B cell (primary cell): ENCODE results near the gene TRIM60. TPM values are rescaled to one million over a fixed set of nuclear protein-coding genes. Genes with fewer than 3 reads are reported as not detected.

ENCODE experiments used
- ATAC-seq: fragments of 200-7000 bp; cut with Tn5 transposase; one replicate; pipeline ENCODE4 v1.10.0; 2021; ENCODE audit warnings: low read depth, mild to moderate bottlenecking, moderate number of reproducible peaks, moderate library complexity
- CTCF ChIA-PET: fragments of 350-600 bp; sonication (Branson Sonifier 250); formaldehyde crosslinking; loops from one replicate; lab custom pipeline; 2021; ENCODE audit warnings: antibody characterized with exemption, inconsistent platforms; lab: Charles Lee
- POLR2A ChIA-PET: fragments of 350-600 bp; sonication (Branson Sonifier 250); formaldehyde crosslinking; loops from one replicate; lab custom pipeline; 2021; ENCODE audit warnings: antibody characterized with exemption; lab: Charles Lee
- DNase-seq: peaks from one replicate; pipeline ENCODE4 v3.0.0; 2013
- H2AFZ ChIP-seq: 2 replicates; pipeline ENCODE4 v1.6.1; 2012; ENCODE audit warnings: mild to moderate bottlenecking, low read depth, low read length; ENCODE audit not compliant: insufficient read depth, poor library complexity, severe bottlenecking
- H3K27ac ChIP-seq, 2 donors: 1 replicate in 1 of 2; 2 replicates in 1 of 2; pipeline ENCODE4 v1.5.1; 2012 to 2013; ENCODE audit warnings: low read length in 2 of 2, mild to moderate bottlenecking in 2 of 2, moderate library complexity in 1 of 2
- H3K27me3 ChIP-seq, 4 experiments: fragments of 200-600 bp in 1 of 4; sonication (generic) in 1 of 4; replicated peaks in 1 of 4; 1 replicate in 2 of 4; 2 replicates in 2 of 4; pipeline versions ENCODE4 v1.6.1 to v1.7.0; 2013 to 2016; ENCODE audit warnings: low read length in 3 of 4, mild to moderate bottlenecking in 2 of 4, mixed read lengths in 1 of 4, moderate library complexity in 1 of 4; ENCODE audit not compliant: insufficient read depth in 4 of 4, control insufficient read depth in 3 of 4; ENCODE audit errors: control extremely low read depth in 1 of 4
- H3K36me3 ChIP-seq, 2 experiments: replicated peaks in 1 of 2; 1 replicate in 1 of 2; 2 replicates in 1 of 2; pipeline versions ENCODE4 v1.6.1 to v1.7.1; 2013; ENCODE audit warnings: low read length in 1 of 2; ENCODE audit not compliant: insufficient read depth in 2 of 2, control insufficient read depth in 1 of 2; ENCODE audit errors: control extremely low read depth in 1 of 2, extremely low read depth in 1 of 2
- H3K4me1 ChIP-seq, 2 donors: fragments of 200-600 bp in 1 of 2; sonication (generic) in 1 of 2; 1 replicate in 1 of 2; 2 replicates in 1 of 2; pipeline versions ENCODE4 v1.5.1 to v1.6.1; 2013 to 2017; ENCODE audit warnings: low read length in 2 of 2; ENCODE audit not compliant: control insufficient read depth in 2 of 2, insufficient read depth in 2 of 2
- H3K4me2 ChIP-seq: replicated peaks from 2 replicates; pipeline ENCODE3; 2012; ENCODE audit warnings: mild to moderate bottlenecking, low read depth, low read length; ENCODE audit not compliant: poor library complexity, severe bottlenecking
- H3K4me3 ChIP-seq, 5 experiments: fragments of 200-600 bp in 1 of 5; sonication (generic) in 1 of 5; 1 replicate in 3 of 5; 2 replicates in 2 of 5; pipeline versions ENCODE4 v1.5.1 to v1.7.0; 2011 to 2016; ENCODE audit warnings: low read length in 4 of 5, mild to moderate bottlenecking in 4 of 5, low read depth in 2 of 5, control low read depth in 1 of 5, moderate library complexity in 1 of 5; ENCODE audit not compliant: insufficient read depth in 1 of 5; ENCODE audit errors: control extremely low read depth in 1 of 5, extremely low read depth in 1 of 5
- H3K79me2 ChIP-seq: fragments of 200-600 bp; sonication (generic); one replicate; pipeline ENCODE4 v1.6.0; 2016; ENCODE audit warnings: low read length; ENCODE audit not compliant: control insufficient read depth, insufficient read depth
- H3K9ac ChIP-seq: fragments of 200-600 bp; sonication (generic); 2 replicates; pipeline ENCODE4 v1.6.1; 2017; ENCODE audit warnings: mild to moderate bottlenecking, low read length, moderate library complexity
- H3K9me3 ChIP-seq, 3 donors: one replicate each; pipeline versions ENCODE4 v1.6.1 to v1.7.1; 2013; ENCODE audit warnings: low read length in 2 of 3; ENCODE audit not compliant: control insufficient read depth in 2 of 3, insufficient read depth in 1 of 3; ENCODE audit errors: control extremely low read depth in 1 of 3
- H4K20me1 ChIP-seq: 2 replicates; pipeline ENCODE4 v1.6.0; 2012; ENCODE audit warnings: mild to moderate bottlenecking, low read length; ENCODE audit not compliant: insufficient read depth, control insufficient read depth, poor library complexity, severe bottlenecking
- H3K27ac Mint-ChIP-seq: one replicate; pipeline ENCODE4 v1.8.0; 2021; ENCODE audit warnings: mixed read lengths
- H3K27me3 Mint-ChIP-seq: one replicate; pipeline ENCODE4 v1.8.0; 2021; ENCODE audit warnings: mixed read lengths
- H3K4me1 Mint-ChIP-seq: one replicate; pipeline ENCODE4 v1.8.0; 2021; ENCODE audit warnings: mixed read lengths
- H3K4me3 Mint-ChIP-seq: one replicate; pipeline ENCODE4 v1.8.0; 2021; ENCODE audit warnings: mixed read lengths
- H3K9me3 Mint-ChIP-seq: one replicate; pipeline ENCODE4 v1.8.0; 2022; ENCODE audit warnings: mixed read lengths; ENCODE audit not compliant: insufficient read depth
- CTCF ChIP-seq: fragments of 200-600 bp; IDR thresholded peaks from one replicate; pipeline ENCODE4 v1.8.0; 2022; ENCODE audit warnings: antibody characterized with exemption, mild to moderate bottlenecking
- EZH2 ChIP-seq: IDR thresholded peaks from 2 replicates; pipeline ENCODE4 v1.6.1; 2012; ENCODE audit warnings: borderline replicate concordance, low read depth, mild to moderate bottlenecking, moderate library complexity, low read length; ENCODE audit not compliant: insufficient read depth, poor library complexity, severe bottlenecking
- WGBS: methylation state at CpG from one replicate; pipeline ENCODE4 v1.1.5; 2013; ENCODE audit warnings: missing lambda C conversion rate; ENCODE audit not compliant: insufficient coverage; 5-methylcytosine and 5-hydroxymethylcytosine counted together
- intact Hi-C: fragments of 100-400 bp; cut with micrococcal nuclease; formaldehyde crosslinking; loops from one replicate; pipeline ENCODE4 v1.10.0; 2022
- polyA plus RNA-seq: library from polyadenylated mRNA; depleted of rRNA; stranded (reverse); fragments of >200 nt; gene quantifications from 2 replicates; pipeline ENCODE4 v1.2.3, GENCODE V29; 2012
- total RNA-seq, 2 donors: library from RNA; stranded (reverse); fragments of 120-200 nt in 1 of 2; gene quantifications; 1 replicate in 1 of 2; 2 replicates in 1 of 2; pipeline versions ENCODE4 v1.2.3 to v1.2.4, GENCODE V29; 2013 to 2022

TRIM60 gene
- total and polyA plus RNA-seq, 2 donors (not counting 1 experiment from before 2014, with no cell fraction given): not detected

GRCh38 chr4:165048170-165048569 lies 16.4 kb downstream of the TRIM60 start:
- Histone ChIP-seq H3K4me1 (no peaks in the 10 kb centered on the region), H3K27ac (no peak overlapping the region), H3K79me2 (no peaks in the 10 kb centered on the region), H3K9me3 (peaks cover 0 to 3% (median 0%) of the 10 kb centered on the region in 3 donors), H4K20me1 (no peaks in the 10 kb centered on the region), H3K36me3 (no peaks in the 10 kb centered on the region), H3K4me3 (no peak overlapping the region), H3K27me3 (no peaks in the 10 kb centered on the region), H3K9ac (no peak overlapping the region), H3K4me2 (no peak overlapping the region), H2AFZ (no peak overlapping the region)
- ATAC-seq: no peak
- Mint-ChIP-seq H3K4me1 (no peaks in the 10 kb centered on the region), H3K9me3 (no peaks in the 10 kb centered on the region), H3K4me3 (no peak overlapping the region), H3K27ac (no peak overlapping the region), H3K27me3 (peaks cover 6% of the 10 kb centered on the region)
- DNase-seq: no peak
- ChIA-PET POLR2A (no interaction called here), CTCF (no interaction called here)
- WGBS: 92% methylated on average over 3 of the region's 5 CpGs
- TF ChIP-seq CTCF (no peak), EZH2 (no peak)
- intact Hi-C loops: no loop called here

- H3K9me3 ChIP-seq: no peaks in the 10 kb centered on the region
- H3K27me3 ChIP-seq: no peaks in the 10 kb centered on the region
- Mint-ChIP-seq H3K27me3 (no peaks in the 10 kb centered on the region), H3K4me3 (no peak overlapping the region), H3K9me3 (no peaks in the 10 kb centered on the region), H3K4me1 (no peaks in the 10 kb centered on the region), H3K27ac (no peak overlapping the region)
- no peaks in the 10 kb centered on the region for H4K20me1 ChIP-seq
- ChIA-PET CTCF (no interaction called here), POLR2A (no interaction called here)
- DNase-seq (no peak), ATAC-seq (no peak)
- H3K36me3 ChIP-seq: no peaks in the 10 kb centered on the region
- no peak overlapping the region for H2AFZ ChIP-seq
- 60% methylated on average over 1 of the region's 3 CpGs for WGBS
- no peak overlapping the region for H3K4me3 ChIP-seq
- H3K27ac ChIP-seq: no peak overlapping the region
- intact Hi-C loops: no loop called here
- no peak for TF ChIP-seq CTCF
- no peak for TF ChIP-seq EZH2
- H3K4me1 ChIP-seq: no peaks in the 10 kb centered on the region
- H3K79me2 ChIP-seq: no peaks in the 10 kb centered on the region
- H3K4me2 ChIP-seq: no peak overlapping the region
- no peak overlapping the region for H3K9ac ChIP-seq
Observed at GRCh38 chr4:165052627-165053026, 20.8 kb downstream of the TRIM60 start.
